Prostate gland (tissue), 2 donors: ENCODE measurements around the gene DRG2.

ENCODE experiments used
- POLR2A ChIP-seq: fragments of 450-650 bp; IDR thresholded peaks from one replicate; pipeline ENCODE4 v1.6.1; 2016; ENCODE audit warnings: antibody characterized with exemption, mild to moderate bottlenecking
- POLR2AphosphoS5 ChIP-seq: sonication (generic); formaldehyde crosslinking; IDR thresholded peaks from one replicate; pipeline ENCODE4 v1.6.1; 2017; ENCODE audit warnings: antibody characterized with exemption
- TF ChIP-seq, protein P1 (sequence below), 4 experiments: fragments of 200-600 bp in 2 of 4; fragments of 450-650 bp in 2 of 4; sonication (generic) in 2 of 4; IDR thresholded peaks; 1 replicate in 3 of 4; 2 replicates in 1 of 4; pipeline ENCODE4 v1.5.1; 2016 to 2019; ENCODE audit warnings: antibody characterized with exemption in 4 of 4, mild to moderate bottlenecking in 2 of 4, moderate library complexity in 2 of 4

DNA sequence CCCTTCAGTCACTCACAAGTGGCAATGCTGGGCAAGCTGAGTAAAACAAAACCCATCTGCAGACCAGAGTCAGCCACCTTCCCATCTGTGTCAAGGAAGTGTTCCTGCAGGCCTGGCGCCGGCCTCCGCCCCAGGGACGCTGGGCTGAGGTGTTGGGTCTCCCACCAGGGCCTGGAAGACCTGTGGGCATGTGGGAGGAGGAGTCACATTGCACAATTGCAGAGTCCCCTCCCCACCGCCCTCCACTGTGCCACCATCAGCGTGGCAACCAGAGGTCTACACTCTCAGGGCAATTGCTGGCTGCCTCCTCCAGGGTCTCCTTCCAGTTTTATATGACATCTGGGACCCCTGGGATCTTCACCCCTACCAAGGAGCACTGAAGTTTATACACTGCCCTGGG lies 17.8 kb downstream of the DRG2 start:
- no peak for TF ChIP-seq POLR2A
- TF ChIP-seq, protein P1, sequence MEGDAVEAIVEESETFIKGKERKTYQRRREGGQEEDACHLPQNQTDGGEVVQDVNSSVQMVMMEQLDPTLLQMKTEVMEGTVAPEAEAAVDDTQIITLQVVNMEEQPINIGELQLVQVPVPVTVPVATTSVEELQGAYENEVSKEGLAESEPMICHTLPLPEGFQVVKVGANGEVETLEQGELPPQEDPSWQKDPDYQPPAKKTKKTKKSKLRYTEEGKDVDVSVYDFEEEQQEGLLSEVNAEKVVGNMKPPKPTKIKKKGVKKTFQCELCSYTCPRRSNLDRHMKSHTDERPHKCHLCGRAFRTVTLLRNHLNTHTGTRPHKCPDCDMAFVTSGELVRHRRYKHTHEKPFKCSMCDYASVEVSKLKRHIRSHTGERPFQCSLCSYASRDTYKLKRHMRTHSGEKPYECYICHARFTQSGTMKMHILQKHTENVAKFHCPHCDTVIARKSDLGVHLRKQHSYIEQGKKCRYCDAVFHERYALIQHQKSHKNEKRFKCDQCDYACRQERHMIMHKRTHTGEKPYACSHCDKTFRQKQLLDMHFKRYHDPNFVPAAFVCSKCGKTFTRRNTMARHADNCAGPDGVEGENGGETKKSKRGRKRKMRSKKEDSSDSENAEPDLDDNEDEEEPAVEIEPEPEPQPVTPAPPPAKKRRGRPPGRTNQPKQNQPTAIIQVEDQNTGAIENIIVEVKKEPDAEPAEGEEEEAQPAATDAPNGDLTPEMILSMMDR (IDR thresholded peaks at IDR 0.05): no peak
- no peak for TF ChIP-seq POLR2AphosphoS5
